Hematopoietic multipotent progenitor cell treated with erythropoietin and hydrocortisone succinate and interleukin-3 and kit ligand, for 8 days (in vitro differentiated cells): ENCODE measurements around the gene HSP90AB1.

Experiments used
- DNase-seq: peaks from one replicate; pipeline ENCODE4 v3.0.0-alpha.2; 2015

Gene HSP90AB1

DNA sequence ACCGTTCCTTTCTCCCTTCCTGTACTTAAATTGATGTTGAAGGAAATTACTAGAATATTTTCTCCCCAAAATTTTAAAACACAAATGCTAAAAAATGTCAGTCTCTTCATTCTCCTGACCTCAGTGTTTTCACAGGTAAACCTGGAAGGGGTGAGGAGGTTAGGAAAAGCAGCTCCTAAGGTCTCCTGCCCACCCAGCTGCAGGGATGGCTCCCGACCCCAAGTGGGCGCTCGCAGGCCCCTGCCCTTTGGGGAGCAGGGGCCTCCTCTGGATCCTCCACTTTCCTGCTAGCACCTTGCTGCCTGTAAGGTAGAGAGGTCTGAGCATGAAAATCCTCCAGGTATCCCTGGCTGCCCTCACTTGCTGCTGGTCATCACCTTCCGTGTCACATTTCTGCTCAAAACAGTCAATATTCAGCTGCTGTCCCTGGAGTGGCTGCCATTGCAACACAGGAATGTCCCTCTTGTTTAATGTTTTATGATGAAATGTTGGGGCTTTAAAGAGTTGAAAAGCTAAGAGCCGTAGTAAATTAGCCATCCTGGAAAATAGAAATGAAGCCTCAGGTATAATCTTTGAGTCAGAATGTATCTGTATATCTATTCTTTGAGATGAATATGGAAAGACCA lies 10.9 kb upstream of the HSP90AB1 start:
- DNase-seq = no peak

DNA sequence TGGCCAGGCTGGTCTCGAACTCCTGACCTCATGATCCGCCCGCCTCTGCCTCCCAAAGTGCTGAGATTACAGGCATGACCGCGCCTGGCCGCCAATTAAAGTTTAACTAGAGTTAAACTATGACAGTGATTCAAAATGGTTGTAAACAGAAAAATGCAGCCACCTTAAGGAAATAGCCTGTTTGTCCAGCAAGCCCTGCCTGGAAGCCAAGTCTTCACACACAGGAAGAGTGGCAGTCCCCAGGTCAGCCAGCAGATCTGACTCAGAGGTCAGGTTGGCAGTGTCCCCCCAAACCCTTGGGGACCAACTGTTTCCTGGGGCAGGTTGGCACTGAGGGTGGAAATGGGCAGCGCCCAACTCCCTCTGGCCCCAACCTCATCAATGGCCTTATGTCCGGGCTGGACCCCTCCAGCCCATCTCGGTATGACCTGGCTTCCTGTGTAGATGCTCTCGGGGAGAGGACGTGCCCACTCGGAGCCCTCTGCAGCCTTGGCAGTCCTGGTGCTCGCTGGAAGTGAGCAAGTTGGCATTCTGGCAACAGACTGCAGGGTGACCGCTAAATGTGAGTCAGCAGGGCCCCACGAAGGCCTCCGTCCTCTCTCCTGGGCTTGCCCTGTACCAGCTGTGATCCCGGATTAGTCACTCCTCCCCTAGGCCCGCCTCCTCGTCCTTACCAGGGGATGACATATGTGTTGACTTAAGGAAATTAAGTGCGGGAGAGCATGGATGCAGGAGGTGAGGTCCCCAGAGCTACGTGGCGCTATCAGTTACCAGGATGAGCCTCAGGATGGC lies 9.7 kb upstream of the HSP90AB1 start:
- peak; percentile 95 for DNase-seq

DNA sequence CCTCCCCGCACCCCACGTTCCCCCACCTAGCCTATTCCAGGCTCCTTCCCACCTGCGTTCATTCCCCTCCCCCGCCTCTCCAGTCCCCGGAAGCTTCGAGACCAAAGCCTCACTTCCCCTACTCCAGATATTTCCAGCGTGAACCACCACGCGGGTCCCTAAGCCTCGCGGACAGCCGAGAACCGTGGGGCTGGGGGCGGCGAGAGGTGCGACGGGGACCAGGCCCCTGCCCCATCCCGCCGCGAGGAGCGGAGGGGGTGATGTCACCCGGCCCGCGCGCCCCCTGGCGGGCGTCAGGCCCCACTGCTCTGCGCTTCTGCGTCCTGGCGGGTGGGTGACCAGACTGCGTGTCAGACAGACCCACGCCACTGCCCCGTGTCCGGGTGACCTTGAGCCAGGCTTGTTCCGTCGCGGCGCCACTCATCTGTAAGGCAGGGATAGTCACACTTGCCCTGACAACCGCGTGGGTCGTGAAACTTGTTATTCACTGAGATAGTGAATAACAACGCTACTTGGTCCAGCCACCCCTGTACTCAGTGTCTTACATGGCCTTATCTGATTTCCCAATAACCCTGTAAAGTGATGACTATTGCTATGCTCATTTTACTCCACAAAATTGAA lies 9.0 kb upstream of the HSP90AB1 start:
- peak; percentile 74 for DNase-seq

- DNase-seq = no peak
Measured at GRCh38 chr6:44238687-44239350, 8.1 kb upstream of the HSP90AB1 start.

GRCh38 chr6:44243345-44243744 lies 3.6 kb upstream of the HSP90AB1 start:
- DNase-seq = no peak

DNA sequence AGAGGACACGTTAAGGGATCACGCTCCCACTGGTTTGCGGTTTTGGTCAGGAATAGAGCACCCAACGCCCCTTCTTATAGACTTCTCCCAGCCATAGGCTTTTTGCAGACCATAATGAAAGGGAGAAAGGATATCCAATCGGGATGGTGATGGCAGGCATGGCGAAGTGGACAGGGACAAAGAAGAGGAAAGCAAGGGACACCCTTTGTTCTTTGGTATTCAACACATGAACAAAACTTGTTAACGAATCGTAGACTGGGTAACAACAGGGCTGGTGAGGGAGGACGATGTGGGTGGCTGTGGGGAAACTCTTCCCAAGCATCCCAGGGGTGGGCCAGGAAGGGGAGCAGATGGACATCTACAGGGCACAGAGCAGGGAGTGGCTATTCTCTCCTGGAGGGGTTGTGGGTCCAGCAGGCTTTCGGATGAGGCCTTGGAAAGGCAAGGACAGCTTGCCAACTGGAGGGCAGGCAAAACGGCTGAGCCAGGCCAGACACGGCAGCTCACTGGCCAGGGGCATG lies 1.4 kb upstream of the HSP90AB1 start:
- DNase-seq = no peak

DNA sequence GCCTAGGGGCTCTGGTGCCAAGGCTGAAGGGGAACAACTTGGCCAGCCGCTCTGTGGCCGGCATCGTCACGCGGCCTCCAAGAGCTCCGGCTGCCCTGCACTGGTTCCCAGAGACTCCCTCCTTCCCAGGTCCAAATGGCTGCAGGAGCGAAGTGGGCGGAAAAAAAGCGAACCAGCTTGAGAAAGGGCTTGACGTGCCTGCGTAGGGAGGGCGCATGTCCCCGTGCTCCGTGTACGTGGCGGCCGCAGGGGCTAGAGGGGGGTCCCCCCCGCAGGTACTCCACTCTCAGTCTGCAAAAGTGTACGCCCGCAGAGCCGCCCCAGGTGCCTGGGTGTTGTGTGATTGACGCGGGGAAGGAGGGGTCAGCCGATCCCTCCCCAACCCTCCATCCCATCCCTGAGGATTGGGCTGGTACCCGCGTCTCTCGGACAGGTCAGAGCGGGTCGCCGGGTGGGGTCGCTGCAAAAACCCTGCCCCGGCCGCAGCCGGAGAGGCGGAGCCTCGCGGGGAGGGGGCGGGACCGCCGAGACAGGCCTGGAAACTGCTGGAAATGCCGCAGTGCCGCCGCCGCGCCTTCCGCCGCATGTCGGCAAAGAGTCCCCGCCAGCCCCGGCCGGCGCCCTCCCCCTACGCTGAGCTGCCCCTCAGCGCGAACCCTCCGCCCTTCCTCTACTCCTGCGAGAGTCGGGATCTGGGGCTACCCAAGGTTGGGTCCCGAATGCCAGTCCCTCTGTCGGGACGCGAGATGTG lies 814 bp upstream of the HSP90AB1 start:
- DNase-seq = peak; percentile 64

DNA sequence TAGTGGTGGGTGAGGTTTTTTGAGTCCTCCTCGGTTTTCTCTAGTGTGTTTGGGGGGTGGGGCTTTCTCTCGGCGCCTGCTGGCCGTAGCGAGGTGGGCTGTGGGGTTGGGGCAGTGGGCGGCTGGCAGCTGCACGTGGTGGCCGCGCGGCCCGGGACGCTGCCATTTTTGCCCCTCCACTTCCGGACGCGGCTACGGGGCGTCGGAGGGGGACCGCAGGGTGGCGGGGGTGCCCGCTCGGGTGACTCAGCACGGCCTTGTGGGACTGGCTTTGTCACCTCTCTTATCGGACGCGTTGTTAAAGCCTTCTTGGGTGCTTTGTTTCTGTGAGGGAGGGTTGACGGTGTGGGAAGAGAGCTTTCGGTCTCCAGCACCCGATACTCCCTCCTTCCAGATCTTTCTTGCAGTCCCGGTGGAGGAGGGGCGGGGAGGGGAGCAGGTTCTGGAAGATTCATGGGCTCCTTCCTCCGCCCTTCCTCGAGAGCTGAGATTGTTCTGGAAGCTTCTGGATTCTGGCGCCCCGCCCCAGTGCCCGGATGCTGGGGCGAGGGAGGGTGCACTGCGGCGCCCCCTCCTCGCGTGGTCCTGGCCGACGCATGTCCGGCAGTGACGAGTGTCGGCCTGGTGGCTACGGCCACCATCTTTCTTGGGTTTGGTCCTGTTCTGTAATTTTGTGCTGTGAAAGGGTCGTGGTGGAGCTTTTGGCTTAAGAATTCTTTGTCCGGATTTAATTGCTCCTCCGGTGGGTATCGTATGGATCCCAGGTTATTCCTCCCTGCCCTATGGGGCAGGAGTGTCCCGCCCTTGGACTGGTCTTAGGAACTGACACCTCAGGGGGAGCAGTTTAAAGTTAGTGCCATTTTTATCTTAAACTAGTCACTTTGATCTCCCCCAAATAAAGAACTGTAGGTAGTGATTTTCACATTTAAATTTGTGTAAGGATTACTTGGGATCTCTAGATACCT lies 719 bp downstream of the HSP90AB1 start:
- peak; percentile 88 for DNase-seq

GRCh38 chr6:44248579-44248978 lies 1.7 kb downstream of the HSP90AB1 start:
- no peak for DNase-seq

GRCh38 chr6:44249082-44249748 lies 2.3 kb downstream of the HSP90AB1 start:
- DNase-seq = no peak

DNA sequence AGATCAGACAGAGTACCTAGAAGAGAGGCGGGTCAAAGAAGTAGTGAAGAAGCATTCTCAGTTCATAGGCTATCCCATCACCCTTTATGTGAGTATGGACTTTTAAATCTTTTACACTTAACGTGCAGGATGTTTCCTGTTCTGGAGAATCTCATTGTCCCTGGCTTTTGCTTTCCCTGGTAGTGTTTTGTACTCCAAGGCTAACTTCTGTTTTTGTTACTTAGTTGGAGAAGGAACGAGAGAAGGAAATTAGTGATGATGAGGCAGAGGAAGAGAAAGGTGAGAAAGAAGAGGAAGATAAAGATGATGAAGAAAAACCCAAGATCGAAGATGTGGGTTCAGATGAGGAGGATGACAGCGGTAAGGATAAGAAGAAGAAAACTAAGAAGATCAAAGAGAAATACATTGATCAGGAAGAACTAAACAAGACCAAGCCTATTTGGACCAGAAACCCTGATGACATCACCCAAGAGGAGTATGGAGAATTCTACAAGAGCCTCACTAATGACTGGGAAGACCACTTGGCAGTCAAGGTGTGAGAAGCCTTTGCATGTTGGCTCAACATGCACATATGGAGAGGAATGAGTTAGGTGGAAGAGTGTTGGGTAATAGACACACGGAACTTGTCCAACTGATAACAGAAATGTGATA lies 3.3 kb downstream of the HSP90AB1 start:
- no peak for DNase-seq

GRCh38 chr6:44250718-44251123 lies 3.8 kb downstream of the HSP90AB1 start:
- DNase-seq = no peak

GRCh38 chr6:44251576-44252524 lies 4.9 kb downstream of the HSP90AB1 start:
- no peak for DNase-seq

DNA sequence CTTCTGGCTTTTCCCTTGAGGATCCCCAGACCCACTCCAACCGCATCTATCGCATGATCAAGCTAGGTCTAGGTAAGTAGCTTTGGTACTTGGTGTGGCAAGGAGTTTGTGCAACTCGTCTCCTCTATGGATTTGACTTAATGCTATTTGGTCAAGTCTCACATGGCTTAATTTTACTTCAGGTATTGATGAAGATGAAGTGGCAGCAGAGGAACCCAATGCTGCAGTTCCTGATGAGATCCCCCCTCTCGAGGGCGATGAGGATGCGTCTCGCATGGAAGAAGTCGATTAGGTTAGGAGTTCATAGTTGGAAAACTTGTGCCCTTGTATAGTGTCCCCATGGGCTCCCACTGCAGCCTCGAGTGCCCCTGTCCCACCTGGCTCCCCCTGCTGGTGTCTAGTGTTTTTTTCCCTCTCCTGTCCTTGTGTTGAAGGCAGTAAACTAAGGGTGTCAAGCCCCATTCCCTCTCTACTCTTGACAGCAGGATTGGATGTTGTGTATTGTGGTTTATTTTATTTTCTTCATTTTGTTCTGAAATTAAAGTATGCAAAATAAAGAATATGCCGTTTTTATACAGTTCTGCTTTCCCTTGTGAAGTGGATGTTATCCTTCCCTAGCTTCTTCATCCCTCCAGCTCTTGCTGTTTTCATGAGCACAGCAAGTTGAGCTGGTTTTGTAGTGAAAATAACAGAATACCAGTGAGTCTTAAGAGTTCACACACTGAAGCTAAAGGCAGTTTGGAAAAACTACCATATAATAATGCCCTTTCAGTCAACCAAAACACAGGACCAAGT lies 6.6 kb downstream of the HSP90AB1 start:
- peak; percentile 82 for DNase-seq

DNA sequence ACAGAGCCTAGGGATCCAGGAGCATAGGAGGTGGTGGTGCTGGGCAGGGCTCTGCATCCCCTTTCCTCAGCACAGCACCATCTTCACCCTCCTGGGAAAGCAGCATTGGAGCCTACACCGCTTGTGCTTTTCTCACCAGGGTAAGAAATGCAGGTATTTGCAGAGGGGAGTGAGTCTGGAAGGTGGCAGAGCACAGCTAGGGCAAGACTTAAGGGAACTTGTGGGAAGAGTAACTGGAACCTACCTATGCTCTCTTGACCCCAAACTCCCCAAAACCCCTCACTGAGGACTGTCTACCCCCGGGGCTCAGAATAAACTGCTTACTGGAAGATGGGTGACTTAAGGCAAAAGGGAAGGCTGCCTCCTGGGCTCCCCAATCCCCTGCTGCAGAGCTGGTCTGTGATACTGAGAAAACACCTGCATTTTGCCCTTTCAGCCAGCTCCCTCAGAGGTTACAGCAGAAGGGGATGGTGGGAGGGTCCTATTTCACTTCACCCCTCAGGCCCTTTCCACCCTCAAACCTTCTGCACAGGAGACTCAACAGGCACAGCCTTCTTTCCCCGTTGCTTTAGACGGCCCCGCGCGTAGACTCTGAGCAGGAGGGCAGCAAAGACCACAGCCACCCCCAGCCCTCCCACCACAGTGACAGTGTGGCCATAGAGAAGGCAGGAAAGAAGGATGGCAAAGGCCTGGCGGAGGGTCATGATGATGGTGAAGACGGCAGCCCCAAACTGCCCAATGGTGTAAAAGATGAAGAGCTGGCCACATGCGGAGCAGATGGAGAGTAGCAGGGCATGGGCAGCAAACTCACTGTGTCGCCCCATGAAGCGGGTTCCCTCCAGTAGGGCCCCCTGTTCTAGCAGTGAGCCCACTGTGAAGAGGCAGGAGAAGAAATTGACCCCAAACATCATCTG lies 7.5 kb downstream of the HSP90AB1 start:
- DNase-seq = no peak

DNA sequence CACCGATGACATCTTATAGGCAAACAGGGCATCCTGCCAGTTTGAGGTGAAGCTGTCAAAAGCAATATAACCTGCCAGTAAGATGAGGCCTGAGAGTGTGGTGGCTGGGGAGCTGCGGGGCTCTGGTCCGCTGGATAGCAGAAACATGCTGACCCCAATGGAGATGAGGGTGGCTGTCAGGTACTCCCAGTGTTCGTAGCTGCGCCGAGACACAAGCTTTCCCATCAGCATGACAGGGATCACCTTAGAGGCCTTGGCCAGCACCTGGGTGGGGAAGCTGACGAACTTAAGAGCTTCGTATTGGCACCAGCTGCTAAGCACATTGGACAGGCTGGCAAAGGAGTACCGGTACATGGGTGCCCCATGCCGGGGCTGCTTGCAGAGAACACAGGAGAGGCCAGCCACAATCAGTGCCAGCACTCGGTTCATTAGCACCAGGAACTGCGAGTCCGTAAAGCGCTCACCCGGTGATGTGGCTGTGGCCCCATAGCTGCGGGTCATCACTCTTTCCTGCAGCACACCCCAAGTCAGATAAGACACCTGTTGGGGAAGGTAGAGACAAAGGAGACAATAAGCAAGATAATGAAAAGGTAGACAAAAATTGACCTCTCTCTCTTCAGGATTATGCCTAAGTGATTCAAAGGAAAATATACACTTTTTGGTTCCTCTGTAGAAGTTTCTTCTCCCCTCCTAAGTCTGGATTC lies 8.4 kb downstream of the HSP90AB1 start:
- peak; percentile 40 for DNase-seq
